ENCODE results near the gene LCE7A. TPM values are rescaled to one million over a fixed set of nuclear protein-coding genes. Genes with fewer than 3 reads are reported as not detected.

Gene LCE7A
- total RNA-seq, 4 donors from 2014 or later: not detected

- no peaks in the 10 kb centered on the region for H3K36me3 ChIP-seq
- H3K9me3 ChIP-seq: peaks cover 0 to 15% (median 0%) of the 10 kb centered on the region in 4 donors
- no peak for DNase-seq (ENCODE audit: low spot score in 2 of 2)
- no peak within 1 kb of the TSS for H3K27ac ChIP-seq
- TF ChIP-seq EP300 (IDR thresholded peaks at IDR 0.05) (no peak), POLR2A (IDR thresholded peaks at IDR 0.05) (no peak)
- TF ChIP-seq, protein P1, sequence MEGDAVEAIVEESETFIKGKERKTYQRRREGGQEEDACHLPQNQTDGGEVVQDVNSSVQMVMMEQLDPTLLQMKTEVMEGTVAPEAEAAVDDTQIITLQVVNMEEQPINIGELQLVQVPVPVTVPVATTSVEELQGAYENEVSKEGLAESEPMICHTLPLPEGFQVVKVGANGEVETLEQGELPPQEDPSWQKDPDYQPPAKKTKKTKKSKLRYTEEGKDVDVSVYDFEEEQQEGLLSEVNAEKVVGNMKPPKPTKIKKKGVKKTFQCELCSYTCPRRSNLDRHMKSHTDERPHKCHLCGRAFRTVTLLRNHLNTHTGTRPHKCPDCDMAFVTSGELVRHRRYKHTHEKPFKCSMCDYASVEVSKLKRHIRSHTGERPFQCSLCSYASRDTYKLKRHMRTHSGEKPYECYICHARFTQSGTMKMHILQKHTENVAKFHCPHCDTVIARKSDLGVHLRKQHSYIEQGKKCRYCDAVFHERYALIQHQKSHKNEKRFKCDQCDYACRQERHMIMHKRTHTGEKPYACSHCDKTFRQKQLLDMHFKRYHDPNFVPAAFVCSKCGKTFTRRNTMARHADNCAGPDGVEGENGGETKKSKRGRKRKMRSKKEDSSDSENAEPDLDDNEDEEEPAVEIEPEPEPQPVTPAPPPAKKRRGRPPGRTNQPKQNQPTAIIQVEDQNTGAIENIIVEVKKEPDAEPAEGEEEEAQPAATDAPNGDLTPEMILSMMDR (IDR thresholded peaks at IDR 0.05): no peak
- H3K4me3 ChIP-seq: no peak within 1 kb of the TSS
- no peaks in the 10 kb centered on the region for H3K4me1 ChIP-seq
- no peaks in the 10 kb centered on the region for H3K27me3 ChIP-seq
- 72 to 76% methylated on average over 4 of the region's 4 CpGs for WGBS, 2 donors
Measured at GRCh38 chr1:152907686-152908601, 48.1 kb downstream of the LCE7A start, which contains the start of gene IVL. Gene IVL (plus strand): TSS chr1:152908546. CDS start chr1:152909798, 1,252 bp downstream.

DNA sequence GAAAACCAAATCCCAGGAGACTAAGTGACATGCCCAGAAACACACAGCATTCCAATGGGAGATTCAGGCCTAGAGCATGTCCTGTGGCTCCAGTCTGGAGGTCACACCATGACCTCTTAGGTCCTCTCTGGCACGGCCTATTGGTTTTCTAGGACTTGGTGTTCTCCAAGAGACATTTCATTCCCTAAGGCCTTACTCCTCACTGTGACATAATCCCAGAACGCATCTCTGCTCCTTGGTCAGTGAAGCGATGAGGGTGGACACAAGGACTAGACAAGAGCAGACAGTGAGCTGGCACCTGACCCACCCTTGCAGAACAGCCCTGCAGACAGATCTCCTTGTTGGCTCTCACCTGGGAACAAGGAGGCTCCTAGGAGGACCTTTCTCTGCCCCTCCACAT is 49.4 kb downstream of the LCE7A start:
- TF ChIP-seq, protein P1 (IDR thresholded peaks at IDR 0.05): no peak
- TF ChIP-seq POLR2A (IDR thresholded peaks at IDR 0.05): no peak
- TF ChIP-seq EP300 (IDR thresholded peaks at IDR 0.05): no peak
- Histone ChIP-seq H3K36me3 (no peaks in the 10 kb centered on the region), H3K27ac (no peak overlapping the region), H3K4me3 (no peak overlapping the region), H3K4me1 (no peaks in the 10 kb centered on the region), H3K9me3 (peaks cover 0 to 15% (median 0%) of the 10 kb centered on the region in 4 donors), H3K27me3 (no peaks in the 10 kb centered on the region)
- no peak for DNase-seq (ENCODE audit: low spot score in 2 of 2)
- WGBS, 2 donors: 80 to 86% methylated on average over 3 of the region's 3 CpGs

Other genes with a start within 250 kb of the LCE7A start
- not detected for gene LCE3B, start 246.2 kb upstream of the LCE7A start, total RNA-seq
- gene LCE3A, start 236.9 kb upstream of the LCE7A start, total RNA-seq: not detected
- gene LCE2D, start 196.6 kb upstream of the LCE7A start, total RNA-seq: not detected
- not detected for gene LCE2C, start 184.7 kb upstream of the LCE7A start, total RNA-seq
- gene LCE2B, start 173.9 kb upstream of the LCE7A start, total RNA-seq: not detected
- gene LCE2A, start 161.7 kb upstream of the LCE7A start, total RNA-seq: not detected
- not detected for gene LCE4A, start 151.8 kb upstream of the LCE7A start, total RNA-seq
- gene KPRP, start 102.0 kb upstream of the LCE7A start, total RNA-seq: not detected
- not detected for gene LCE1F, start 84.9 kb upstream of the LCE7A start, total RNA-seq
- not detected for gene LCE1E, start 73.7 kb upstream of the LCE7A start, total RNA-seq
- gene LCE1D, start 63.3 kb upstream of the LCE7A start, total RNA-seq: not detected
- not detected for gene LCE1C, start 53.3 kb upstream of the LCE7A start, total RNA-seq
- not detected for gene LCE1B, start 48.0 kb upstream of the LCE7A start, total RNA-seq
- not detected for gene LCE1A, start 32.5 kb upstream of the LCE7A start, total RNA-seq
- gene LCE6A, start 17.1 kb upstream of the LCE7A start, total RNA-seq: not detected
- gene SMCP, start 18.3 kb downstream of the LCE7A start, total RNA-seq: not detected
- not detected for gene IVL, start 48.5 kb downstream of the LCE7A start, total RNA-seq
- gene SPRR5, start 87.2 kb downstream of the LCE7A start, total RNA-seq: not detected
- gene SPRR4, start 110.7 kb downstream of the LCE7A start, total RNA-seq: not detected
- not detected for gene SPRR1A, start 124.1 kb downstream of the LCE7A start, total RNA-seq
- not detected for gene SPRR3, start 141.8 kb downstream of the LCE7A start, total RNA-seq
- gene SPRR1B, start 171.2 kb downstream of the LCE7A start, total RNA-seq: not detected
- gene SPRR2D, start 181.1 kb downstream of the LCE7A start, total RNA-seq: not detected
- not detected for gene SPRR2A, start 197.5 kb downstream of the LCE7A start, total RNA-seq
- not detected for gene SPRR2B, start 211.6 kb downstream of the LCE7A start, total RNA-seq
- gene SPRR2E, start 234.5 kb downstream of the LCE7A start, total RNA-seq: not detected